DND-41 (cell line): ENCODE results near the gene GRID2.

Source experiments
- EZH2 ChIP-seq: IDR thresholded peaks from 3 replicates; pipeline ENCODE4 v1.6.1; 2012; ENCODE audit warnings: borderline replicate concordance, low read depth, mild to moderate bottlenecking, moderate library complexity, low read length, inconsistent platforms; ENCODE audit not compliant: severe bottlenecking
- TF ChIP-seq, protein P1 (sequence below): IDR thresholded peaks from 2 replicates; pipeline ENCODE4 v1.5.1; 2012; ENCODE audit warnings: borderline replicate concordance, low read length, moderate library complexity, mild to moderate bottlenecking; ENCODE audit not compliant: poor library complexity, severe bottlenecking; ENCODE audit errors: extremely low read depth

DNA sequence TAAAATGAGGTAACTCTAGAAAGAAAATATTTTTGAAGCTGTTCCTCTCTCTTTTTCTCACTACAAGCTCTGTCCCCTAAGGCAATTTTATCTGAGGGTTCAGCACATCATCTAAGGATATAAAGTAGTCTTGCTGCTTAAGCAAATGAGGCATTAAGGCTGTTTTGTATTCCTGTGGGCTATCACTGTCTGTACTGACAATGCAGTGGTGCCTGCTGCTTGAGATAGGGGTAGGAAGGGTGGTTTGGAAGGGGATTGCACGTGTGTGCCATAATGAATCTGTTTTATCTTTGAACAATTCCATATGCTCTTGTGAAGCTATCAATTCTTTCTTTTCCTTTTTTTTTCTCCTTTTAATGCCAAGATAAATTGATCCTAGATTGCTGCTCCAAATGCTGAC, 1396.8 kb downstream of the GRID2 start:
- TF ChIP-seq, protein P1, sequence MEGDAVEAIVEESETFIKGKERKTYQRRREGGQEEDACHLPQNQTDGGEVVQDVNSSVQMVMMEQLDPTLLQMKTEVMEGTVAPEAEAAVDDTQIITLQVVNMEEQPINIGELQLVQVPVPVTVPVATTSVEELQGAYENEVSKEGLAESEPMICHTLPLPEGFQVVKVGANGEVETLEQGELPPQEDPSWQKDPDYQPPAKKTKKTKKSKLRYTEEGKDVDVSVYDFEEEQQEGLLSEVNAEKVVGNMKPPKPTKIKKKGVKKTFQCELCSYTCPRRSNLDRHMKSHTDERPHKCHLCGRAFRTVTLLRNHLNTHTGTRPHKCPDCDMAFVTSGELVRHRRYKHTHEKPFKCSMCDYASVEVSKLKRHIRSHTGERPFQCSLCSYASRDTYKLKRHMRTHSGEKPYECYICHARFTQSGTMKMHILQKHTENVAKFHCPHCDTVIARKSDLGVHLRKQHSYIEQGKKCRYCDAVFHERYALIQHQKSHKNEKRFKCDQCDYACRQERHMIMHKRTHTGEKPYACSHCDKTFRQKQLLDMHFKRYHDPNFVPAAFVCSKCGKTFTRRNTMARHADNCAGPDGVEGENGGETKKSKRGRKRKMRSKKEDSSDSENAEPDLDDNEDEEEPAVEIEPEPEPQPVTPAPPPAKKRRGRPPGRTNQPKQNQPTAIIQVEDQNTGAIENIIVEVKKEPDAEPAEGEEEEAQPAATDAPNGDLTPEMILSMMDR: no peak
- no peak for TF ChIP-seq EZH2
